A549 (cell line): Measurements from ENCODE around the gene KIR2DL1. TPM values are rescaled to one million over a fixed set of nuclear protein-coding genes. Genes with fewer than 3 reads are reported as not detected.

Experiments used
- ATAC-seq, 2 experiments: fragments of 200-7000 bp in 1 of 2; fragments of >200 bp in 1 of 2; cut with Nextera tagmentation in 1 of 2; cut with Tn5 transposase in 1 of 2; 3 replicates each; pipeline versions ENCODE4 v1.8.0 to v1.9.1; 2018 to 2020; ENCODE audit warnings: mild to moderate bottlenecking in 1 of 2, moderate library complexity in 1 of 2
- CTCF ChIA-PET: fragments of 300-600 bp; sonication (Branson Sonifier 250); formaldehyde crosslinking; extraction: SDS; loops from one replicate; lab custom pipeline; 2021; ENCODE audit warnings: antibody characterized with exemption, inconsistent platforms; lab: Yijun Ruan, JAX
- POLR2A ChIA-PET: fragments of 350-600 bp; formaldehyde crosslinking; extraction: SDS; loops from one replicate; lab custom pipeline; 2021; ENCODE audit warnings: antibody characterized with exemption, inconsistent platforms; lab: Yijun Ruan, JAX
- DNase-seq, 2 experiments: peaks; one replicate each; pipeline versions ENCODE4 v3.0.0 to v3.0.0-alpha.2; 2011 to 2016; ENCODE audit warnings: low read depth in 1 of 2, low spot score in 1 of 2
- FAIRE-seq: peaks from 2 replicates; lab custom pipeline; 2011; peaks lifted over from hg19 to GRCh38; lab: Jason Lieb, UNC
- H3K27ac ChIP-seq, 2 experiments: fragments of >200 bp; sonication (Bioruptor Twin); formaldehyde crosslinking; 3 replicates each; pipeline ENCODE4 v1.5.1; 2016 to 2017
- H3K4me1 ChIP-seq: fragments of >200 bp; sonication (Bioruptor Twin); formaldehyde crosslinking; 3 replicates; pipeline ENCODE4 v1.6.1; 2016
- H3K4me2 ChIP-seq: fragments of >200 bp; sonication (Bioruptor Twin); formaldehyde crosslinking; 3 replicates; pipeline ENCODE4 v1.6.1; 2016
- H3K4me3 ChIP-seq: fragments of >200 bp; sonication (Bioruptor Twin); formaldehyde crosslinking; 3 replicates; pipeline ENCODE4 v1.5.1; 2016
- H3K9me3 ChIP-seq: fragments of >200 bp; sonication (Bioruptor Twin); formaldehyde crosslinking; 3 replicates; pipeline ENCODE4 v1.6.1; 2016
- CBX2 ChIP-seq: fragments of 200-600 bp; sonication (generic); IDR thresholded peaks from 2 replicates; pipeline ENCODE4 v1.6.1; 2016; ENCODE audit warnings: low read depth, mild to moderate bottlenecking, borderline replicate concordance
- CEBPB ChIP-seq, 2 experiments: fragments of >200 bp in 1 of 2; sonication (Bioruptor Twin) in 1 of 2; formaldehyde crosslinking in 1 of 2; IDR thresholded peaks; 2 replicates each; pipeline ENCODE4 v1.6.1; 2012 to 2016
- EHF ChIP-seq: fragments of 250-450 bp; sonication (Bioruptor Pico); IDR thresholded peaks from 2 replicates; pipeline ENCODE4 v1.5.0; 2020; ENCODE audit warnings: mild to moderate bottlenecking
- EHMT2 ChIP-seq: fragments of 200-600 bp; sonication (generic); IDR thresholded peaks from 2 replicates; pipeline ENCODE4 v1.6.1; 2016; ENCODE audit warnings: antibody characterized with exemption, low read depth, mild to moderate bottlenecking, moderate library complexity
- HDAC2 ChIP-seq: fragments of 200-600 bp; sonication (generic); IDR thresholded peaks from 2 replicates; pipeline ENCODE4 v1.6.1; 2016
- HEYL ChIP-seq: fragments of 250-450 bp; sonication (Bioruptor Pico); IDR thresholded peaks from 2 replicates; pipeline ENCODE4 v1.8.0; 2021; ENCODE audit warnings: mild to moderate bottlenecking, moderate library complexity
- HOXA7 ChIP-seq: fragments of 250-450 bp; sonication (Bioruptor Pico); IDR thresholded peaks from 2 replicates; pipeline ENCODE4 v1.5.0; 2020; ENCODE audit warnings: mild to moderate bottlenecking, moderate library complexity
- HOXB13 ChIP-seq: fragments of 250-450 bp; sonication (Bioruptor Pico); IDR thresholded peaks from 2 replicates; pipeline ENCODE4 v1.5.0; 2020; ENCODE audit warnings: low read depth, mild to moderate bottlenecking, moderate library complexity
- KDM1A ChIP-seq: fragments of 200-600 bp; sonication (generic); IDR thresholded peaks from 2 replicates; pipeline ENCODE4 v1.6.1; 2016; ENCODE audit warnings: low read depth, mild to moderate bottlenecking
- KDM5A ChIP-seq: fragments of 200-600 bp; sonication (generic); IDR thresholded peaks from 2 replicates; pipeline ENCODE4 v1.6.1; 2016; ENCODE audit warnings: antibody characterized with exemption, mild to moderate bottlenecking
- MAZ ChIP-seq: fragments of 150-350 bp; IDR thresholded peaks from 2 replicates; pipeline ENCODE4 v1.6.1; 2014; ENCODE audit warnings: antibody characterized with exemption, low read depth, low read length, borderline replicate concordance
- NFE2L2 ChIP-seq: fragments of 150-350 bp; conservative IDR thresholded peaks from 2 replicates; pipeline ENCODE4 v1.6.1; 2014; ENCODE audit warnings: low read length
- NR3C1 ChIP-seq: fragments of >200 bp; sonication (Bioruptor Twin); formaldehyde crosslinking; IDR thresholded peaks from 3 replicates; pipeline ENCODE4 v1.6.1; 2017
- RAD21 ChIP-seq, 2 experiments: fragments of >200 bp in 1 of 2; sonication (Bioruptor Twin) in 1 of 2; formaldehyde crosslinking in 1 of 2; IDR thresholded peaks in 1 of 2; conservative IDR thresholded peaks in 1 of 2; 2 replicates in 1 of 2; 3 replicates in 1 of 2; pipeline ENCODE4 v1.6.1; 2012 to 2018; ENCODE audit warnings: inconsistent platforms in 1 of 2
- RARB ChIP-seq: fragments of 250-450 bp; sonication (Bioruptor Pico); IDR thresholded peaks from 2 replicates; pipeline ENCODE4 v1.8.0; 2021; ENCODE audit warnings: mild to moderate bottlenecking, moderate library complexity
- RCOR1 ChIP-seq: fragments of 150-350 bp; IDR thresholded peaks from 2 replicates; pipeline ENCODE4 v1.6.1; 2014; ENCODE audit warnings: antibody characterized with exemption, low read length, low read depth
- SMC3 ChIP-seq: fragments of >200 bp; sonication (Bioruptor Twin); formaldehyde crosslinking; IDR thresholded peaks from 3 replicates; pipeline ENCODE4 v1.6.1; 2018; ENCODE audit warnings: inconsistent platforms
- TP53 ChIP-seq: fragments of 250-450 bp; sonication (Bioruptor Pico); IDR thresholded peaks from 2 replicates; pipeline ENCODE4 v1.5.0; 2021; ENCODE audit warnings: mild to moderate bottlenecking, moderate library complexity
- ZC3H11A ChIP-seq: fragments of 450-650 bp; IDR thresholded peaks from 2 replicates; pipeline ENCODE4 v1.6.1; 2014; ENCODE audit warnings: antibody characterized with exemption, mild to moderate bottlenecking
- ZFP36 ChIP-seq: fragments of 450-650 bp; IDR thresholded peaks from 2 replicates; pipeline ENCODE4 v1.6.1; 2014; ENCODE audit warnings: borderline replicate concordance; ENCODE audit not compliant: partially characterized antibody
- ZSCAN20 ChIP-seq: fragments of 250-450 bp; sonication (Bioruptor Pico); IDR thresholded peaks from 2 replicates; pipeline ENCODE4 v1.8.0; 2022; ENCODE audit warnings: mild to moderate bottlenecking, moderate library complexity
- WGBS: methylation state at CpG from one replicate; pipeline ENCODE4 v1.1.6; 2017; ENCODE audit errors: missing lambda C conversion rate; 5-methylcytosine and 5-hydroxymethylcytosine counted together
- polyA plus RNA-seq, 4 experiments: library from polyadenylated mRNA; depleted of rRNA in 3 of 4; stranded (reverse); fragments of >200 nt; fragmentation: RNase III in 1 of 4; extraction: RNeasy Plus Mini Kit Qiagen cat#74134 plus additional on column Dnase treatment in 1 of 4; gene quantifications; 2 replicates in 3 of 4; 3 replicates in 1 of 4; pipeline ENCODE4 v1.2.3, GENCODE V29; 2011 to 2017
- TF ChIP-seq, protein P1 (sequence below): fragments of 150-350 bp; IDR thresholded peaks from 2 replicates; pipeline ENCODE4 v1.6.1; 2014; ENCODE audit warnings: low read depth, mild to moderate bottlenecking, low read length
- TF ChIP-seq, protein P2 (sequence below): fragments of >200 bp; sonication (Bioruptor Twin); formaldehyde crosslinking; IDR thresholded peaks from 3 replicates; pipeline ENCODE4 v1.6.1; 2016
- TF ChIP-seq, protein P3 (sequence below): fragments of >200 bp; sonication (Bioruptor Twin); formaldehyde crosslinking; IDR thresholded peaks from 3 replicates; pipeline ENCODE4 v1.5.1; 2016
- TF ChIP-seq, protein P4 (sequence below): fragments of 250-450 bp; sonication (Bioruptor Pico); IDR thresholded peaks from 2 replicates; pipeline ENCODE4 v1.5.0; 2021; ENCODE audit warnings: mild to moderate bottlenecking, moderate library complexity, borderline replicate concordance

Gene KIR2DL1
- polyA plus RNA-seq, 2 of the 4 experiments (the other 2 are of a cell fraction), result not detected

DNA sequence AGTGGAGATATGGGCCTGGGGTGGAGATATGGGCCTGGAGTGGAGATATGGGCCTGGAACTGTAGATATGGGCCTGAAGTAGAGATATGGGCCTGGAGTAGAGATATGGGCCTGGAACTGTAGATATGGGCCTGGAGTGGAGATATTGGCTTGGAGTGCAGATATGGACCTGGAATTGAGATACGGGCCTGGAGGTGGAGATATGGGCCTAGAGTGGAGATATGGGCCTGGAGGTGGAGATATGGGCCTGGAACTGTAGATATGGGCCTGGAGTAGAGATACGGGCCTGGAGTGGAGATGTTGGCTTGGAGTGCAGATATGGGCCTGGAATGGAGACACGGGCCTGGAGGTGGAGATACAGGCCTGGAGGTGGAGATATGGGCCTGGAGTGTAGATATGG is 44.9 kb upstream of the KIR2DL1 start:
- no peak for ATAC-seq
- no peaks in the 10 kb centered on the region for H3K4me1 ChIP-seq
- ChIA-PET CTCF (no interaction called here), POLR2A (no interaction called here)
- WGBS, result 4% methylated on average over 3 of the region's 3 CpGs
- H3K9me3 ChIP-seq, result peaks cover 24% of the 10 kb centered on the region; the same call in 2 of the 3 replicates
- no peak overlapping the region for H3K4me2 ChIP-seq
- FAIRE-seq, result no peak
- DNase-seq, result no peak
- H3K4me3 ChIP-seq, result no peak overlapping the region
- no peak overlapping the region for H3K27ac ChIP-seq
- TF ChIP-seq, protein P1, sequence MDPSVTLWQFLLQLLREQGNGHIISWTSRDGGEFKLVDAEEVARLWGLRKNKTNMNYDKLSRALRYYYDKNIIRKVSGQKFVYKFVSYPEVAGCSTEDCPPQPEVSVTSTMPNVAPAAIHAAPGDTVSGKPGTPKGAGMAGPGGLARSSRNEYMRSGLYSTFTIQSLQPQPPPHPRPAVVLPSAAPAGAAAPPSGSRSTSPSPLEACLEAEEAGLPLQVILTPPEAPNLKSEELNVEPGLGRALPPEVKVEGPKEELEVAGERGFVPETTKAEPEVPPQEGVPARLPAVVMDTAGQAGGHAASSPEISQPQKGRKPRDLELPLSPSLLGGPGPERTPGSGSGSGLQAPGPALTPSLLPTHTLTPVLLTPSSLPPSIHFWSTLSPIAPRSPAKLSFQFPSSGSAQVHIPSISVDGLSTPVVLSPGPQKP, result no peak
- TF ChIP-seq RAD21 (conservative IDR thresholded peaks at IDR 0.05 in 1 of 2, IDR thresholded peaks at IDR 0.05 in 1 of 2) (no peak), HOXA7 (CRISPR knock-in tag) (no peak), ZFP36 (no peak), NR3C1 (no peak), EHF (no peak), HEYL (CRISPR knock-in tag) (no peak), KDM1A (no peak), TP53 (CRISPR knock-in tag) (no peak), HOXB13 (no peak)
- TF ChIP-seq, protein P2, sequence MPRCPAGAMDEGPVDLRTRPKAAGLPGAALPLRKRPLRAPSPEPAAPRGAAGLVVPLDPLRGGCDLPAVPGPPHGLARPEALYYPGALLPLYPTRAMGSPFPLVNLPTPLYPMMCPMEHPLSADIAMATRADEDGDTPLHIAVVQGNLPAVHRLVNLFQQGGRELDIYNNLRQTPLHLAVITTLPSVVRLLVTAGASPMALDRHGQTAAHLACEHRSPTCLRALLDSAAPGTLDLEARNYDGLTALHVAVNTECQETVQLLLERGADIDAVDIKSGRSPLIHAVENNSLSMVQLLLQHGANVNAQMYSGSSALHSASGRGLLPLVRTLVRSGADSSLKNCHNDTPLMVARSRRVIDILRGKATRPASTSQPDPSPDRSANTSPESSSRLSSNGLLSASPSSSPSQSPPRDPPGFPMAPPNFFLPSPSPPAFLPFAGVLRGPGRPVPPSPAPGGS, result no peak
- TF ChIP-seq, all 56 proteins: peak for 0

DNA sequence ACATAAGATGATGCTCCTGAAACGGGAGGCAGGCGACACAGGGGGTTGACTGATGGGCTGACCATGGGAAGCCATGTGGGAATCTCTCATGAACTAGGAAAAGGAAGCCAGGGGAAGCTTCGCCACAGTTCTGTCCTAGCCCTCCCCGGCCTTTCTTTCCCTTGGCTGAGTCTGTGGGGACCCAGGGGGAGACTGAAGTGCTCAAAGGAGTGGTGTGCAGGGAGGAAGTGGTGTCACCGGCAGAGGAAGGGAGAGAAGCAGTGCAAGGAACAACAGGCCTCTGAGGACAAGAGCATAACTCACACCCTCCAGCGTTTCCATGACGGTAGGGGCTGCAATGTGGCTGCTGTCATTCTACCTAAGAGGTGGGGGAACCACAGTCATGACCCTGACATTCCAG is 44.3 kb upstream of the KIR2DL1 start:
- Histone ChIP-seq H3K9me3 (peaks cover 20% of the 10 kb centered on the region; the same call in 2 of the 3 replicates), H3K4me1 (no peaks in the 10 kb centered on the region), H3K4me2 (no peak overlapping the region), H3K27ac (no peak overlapping the region), H3K4me3 (no peak overlapping the region)
- ChIA-PET POLR2A (no interaction called here), CTCF (no interaction called here)
- ATAC-seq (no peak), FAIRE-seq (no peak), DNase-seq (no peak)
- 29% methylated on average over 7 of the region's 7 CpGs for WGBS
- TF ChIP-seq ZC3H11A, result no peak
- TF ChIP-seq, protein P1, result no peak
- no peak for TF ChIP-seq KDM1A
- no peak for TF ChIP-seq EHMT2
- TF ChIP-seq HDAC2, result no peak
- TF ChIP-seq RCOR1, result no peak
- TF ChIP-seq RARB (CRISPR knock-in tag), result no peak
- TF ChIP-seq NR3C1, result no peak
- TF ChIP-seq CEBPB (IDR thresholded peaks at IDR 0.05), result no peak
- no peak for TF ChIP-seq KDM5A
- TF ChIP-seq, protein P3, sequence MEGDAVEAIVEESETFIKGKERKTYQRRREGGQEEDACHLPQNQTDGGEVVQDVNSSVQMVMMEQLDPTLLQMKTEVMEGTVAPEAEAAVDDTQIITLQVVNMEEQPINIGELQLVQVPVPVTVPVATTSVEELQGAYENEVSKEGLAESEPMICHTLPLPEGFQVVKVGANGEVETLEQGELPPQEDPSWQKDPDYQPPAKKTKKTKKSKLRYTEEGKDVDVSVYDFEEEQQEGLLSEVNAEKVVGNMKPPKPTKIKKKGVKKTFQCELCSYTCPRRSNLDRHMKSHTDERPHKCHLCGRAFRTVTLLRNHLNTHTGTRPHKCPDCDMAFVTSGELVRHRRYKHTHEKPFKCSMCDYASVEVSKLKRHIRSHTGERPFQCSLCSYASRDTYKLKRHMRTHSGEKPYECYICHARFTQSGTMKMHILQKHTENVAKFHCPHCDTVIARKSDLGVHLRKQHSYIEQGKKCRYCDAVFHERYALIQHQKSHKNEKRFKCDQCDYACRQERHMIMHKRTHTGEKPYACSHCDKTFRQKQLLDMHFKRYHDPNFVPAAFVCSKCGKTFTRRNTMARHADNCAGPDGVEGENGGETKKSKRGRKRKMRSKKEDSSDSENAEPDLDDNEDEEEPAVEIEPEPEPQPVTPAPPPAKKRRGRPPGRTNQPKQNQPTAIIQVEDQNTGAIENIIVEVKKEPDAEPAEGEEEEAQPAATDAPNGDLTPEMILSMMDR, result no peak
- TF ChIP-seq, protein P4, sequence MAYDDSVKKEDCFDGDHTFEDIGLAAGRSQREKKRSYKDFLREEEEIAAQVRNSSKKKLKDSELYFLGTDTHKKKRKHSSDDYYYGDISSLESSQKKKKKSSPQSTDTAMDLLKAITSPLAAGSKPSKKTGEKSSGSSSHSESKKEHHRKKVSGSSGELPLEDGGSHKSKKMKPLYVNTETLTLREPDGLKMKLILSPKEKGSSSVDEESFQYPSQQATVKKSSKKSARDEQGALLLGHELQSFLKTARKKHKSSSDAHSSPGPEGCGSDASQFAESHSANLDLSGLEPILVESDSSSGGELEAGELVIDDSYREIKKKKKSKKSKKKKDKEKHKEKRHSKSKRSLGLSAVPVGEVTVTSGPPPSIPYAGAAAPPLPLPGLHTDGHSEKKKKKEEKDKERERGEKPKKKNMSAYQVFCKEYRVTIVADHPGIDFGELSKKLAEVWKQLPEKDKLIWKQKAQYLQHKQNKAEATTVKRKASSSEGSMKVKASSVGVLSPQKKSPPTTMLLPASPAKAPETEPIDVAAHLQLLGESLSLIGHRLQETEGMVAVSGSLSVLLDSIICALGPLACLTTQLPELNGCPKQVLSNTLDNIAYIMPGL (CRISPR knock-in tag), result no peak
- TF ChIP-seq MAZ, result no peak
- TF ChIP-seq ZSCAN20 (CRISPR knock-in tag), result no peak
- no peak for TF ChIP-seq SMC3
- TF ChIP-seq CBX2, result no peak
- no peak for TF ChIP-seq NFE2L2
